Right cardiac atrium (tissue), 5 donors: ENCODE measurements around the gene COL5A1. TPM values are rescaled to one million over a fixed set of nuclear protein-coding genes. Genes with fewer than 3 reads are reported as not detected.

Source experiments
- ATAC-seq, 2 donors: fragments of 200-7000 bp; cut with Tn5 transposase; one replicate each; pipeline versions ENCODE4 v1.8.0 to v1.9.1; 2020; ENCODE audit warnings: moderate library complexity in 2 of 2, mild to moderate bottlenecking in 1 of 2
- DNase-seq, 3 donors: peaks; one replicate each; pipeline ENCODE4 v3.0.0-alpha.2; 2020
- H3K27ac ChIP-seq: one replicate; pipeline ENCODE4 v1.5.1; 2013; ENCODE audit warnings: mild to moderate bottlenecking, low read length, control low read depth, moderate library complexity
- H3K27me3 ChIP-seq: one replicate; pipeline ENCODE4 v1.6.1; 2013; ENCODE audit not compliant: control insufficient read depth, insufficient read depth
- H3K4me1 ChIP-seq: one replicate; pipeline ENCODE4 v1.6.1; 2013; ENCODE audit warnings: low read length; ENCODE audit not compliant: control insufficient read depth, insufficient read depth
- H3K4me3 ChIP-seq: one replicate; pipeline ENCODE4 v1.5.1; 2013; ENCODE audit warnings: low read length, control low read depth
- H3K9me3 ChIP-seq: one replicate; pipeline ENCODE4 v1.6.1; 2013; ENCODE audit warnings: low read length; ENCODE audit not compliant: control insufficient read depth
- WGBS: extraction: QIAGEN DNeasy Blood & Tissue Kit; methylation state at CpG from one replicate; pipeline ENCODE4 v1.1.7; 2013; 5-methylcytosine and 5-hydroxymethylcytosine counted together
- intact Hi-C, 4 donors: fragments of 100-400 bp; cut with DNase I; formaldehyde crosslinking; loops; one replicate each; pipeline versions ENCODE4 v1.11.0 to v1.14.0; 2022 to 2023
- polyA plus RNA-seq: library from polyadenylated mRNA; stranded (reverse); fragments of 200-250 nt; gene quantifications from one replicate; pipeline ENCODE4 v1.2.3, GENCODE V29; 2013
- total RNA-seq, 4 donors: library from RNA; stranded (reverse); fragmentation: NEBNext Ultra II Directional; extraction: Animal tissue kit (Norgen Biotek cat#: 25700); gene quantifications; one replicate each; pipeline ENCODE4 v1.2.1, GENCODE V29; 2021
- donor health status: healthy with polysubstance abuse.
- donor health status: DM: no; HTN: yes; CAD: no.
- donor health status: DM: no; HTN: no; CAD: no.
- donor health status: DM: no; HTN: yes; CAD: no; lungs with severe emphysema.
- donor health status: DM: yes; HTN: yes; CAD: no.

The COL5A1 gene
- total and polyA plus RNA-seq, 5 donors, result 15.4 to 35.8 (median 22.7) TPM

DNA sequence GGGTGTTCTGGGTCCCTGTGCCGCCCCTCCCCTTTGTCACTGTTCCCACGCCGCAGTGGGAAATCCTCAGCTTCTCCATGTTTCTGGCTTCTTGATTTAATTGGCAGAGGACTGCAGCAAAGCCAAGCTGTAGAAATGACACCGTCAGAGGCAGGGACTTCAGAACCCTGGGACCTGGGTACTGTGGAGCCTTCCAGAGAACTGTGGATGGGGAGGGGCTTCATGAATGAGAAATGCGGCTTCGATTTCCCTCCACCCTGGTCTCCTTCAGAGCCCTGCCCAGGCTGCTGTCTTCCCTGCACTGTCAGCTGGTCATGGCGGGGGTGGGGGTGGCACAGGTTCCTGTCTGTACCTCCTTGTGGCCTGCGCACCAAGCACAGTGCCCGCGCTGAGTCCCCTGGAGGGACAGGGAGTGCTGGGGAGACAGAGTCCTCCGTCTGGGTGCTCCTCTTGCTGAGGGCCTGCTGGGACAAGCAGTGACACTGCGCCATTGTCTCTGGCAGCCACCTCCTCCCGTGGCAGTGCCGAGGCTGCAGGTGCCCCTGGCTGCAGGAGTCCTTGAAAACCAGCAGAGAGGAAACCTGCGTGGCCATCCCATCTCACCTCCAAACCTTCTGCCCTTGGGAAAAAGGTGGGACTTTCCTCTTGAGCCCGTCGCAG lies 47.2 kb downstream of the COL5A1 start:
- intact Hi-C loops, result no loop called here
- Histone ChIP-seq H3K27ac (no peak overlapping the region), H3K9me3 (no peaks in the 10 kb centered on the region), H3K4me1 (no peaks in the 10 kb centered on the region), H3K27me3 (no peaks in the 10 kb centered on the region), H3K4me3 (no peak overlapping the region)
- WGBS, result 81% methylated on average over 17 of the region's 17 CpGs
- ATAC-seq (no peak), DNase-seq (peak in 2 of 3 donors; percentile 13 to 27)

DNA sequence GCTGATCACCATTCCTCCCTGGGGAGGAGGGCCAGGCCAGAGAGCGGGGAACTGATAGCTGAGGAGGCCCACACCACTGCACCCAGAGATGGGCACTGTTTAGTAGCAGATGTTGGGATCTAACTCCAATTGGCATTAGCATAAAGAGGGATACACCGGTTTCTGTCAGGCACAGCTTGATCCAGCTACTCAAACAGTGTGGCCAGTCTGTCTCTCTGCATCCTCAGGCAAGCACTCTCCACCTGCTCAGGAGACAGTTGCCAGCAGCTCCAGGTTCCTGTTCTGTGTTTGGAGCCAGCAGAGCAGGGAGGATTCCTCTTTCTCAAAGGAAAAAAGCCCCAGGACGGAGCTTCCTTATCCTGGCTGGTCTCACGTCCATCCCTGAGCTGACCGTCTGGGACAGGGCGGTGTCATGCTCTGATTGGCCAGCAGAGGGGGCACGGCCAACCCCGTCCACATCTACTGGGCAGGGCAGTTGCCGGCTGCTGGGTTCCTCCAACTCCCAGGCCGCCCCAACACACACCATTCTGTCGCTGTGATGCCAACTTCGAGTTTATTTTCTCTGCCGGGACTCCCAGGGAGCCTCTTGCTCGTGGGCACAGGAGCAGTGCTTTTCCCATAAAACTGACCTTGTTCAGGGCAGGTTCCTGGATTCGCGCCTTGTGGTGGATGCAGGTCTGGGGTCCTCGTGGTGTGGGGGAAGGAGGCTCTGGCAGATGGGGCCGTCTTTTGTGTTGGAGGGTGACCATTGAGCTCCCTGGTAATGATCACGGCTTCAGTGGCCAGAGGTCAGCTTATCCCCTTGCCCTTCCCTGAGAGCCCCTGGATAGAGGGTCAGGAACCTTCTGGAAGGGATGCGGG lies 47.9 kb downstream of the COL5A1 start:
- Histone ChIP-seq H3K4me3 (no peak overlapping the region), H3K9me3 (no peaks in the 10 kb centered on the region), H3K27me3 (no peaks in the 10 kb centered on the region), H3K27ac (no peak overlapping the region), H3K4me1 (no peaks in the 10 kb centered on the region)
- ATAC-seq (peak; percentile 73 to 85), DNase-seq (peak; percentile 75 to 92 (median 90))
- WGBS, result 39% methylated on average over 20 of the region's 20 CpGs
- intact Hi-C loops, result loop anchor here in 2 of 4 donors (10.0 kb wide), 3 partner anchors 55 to 725 kb away; no protein-coding TSS in a partner anchor

DNA sequence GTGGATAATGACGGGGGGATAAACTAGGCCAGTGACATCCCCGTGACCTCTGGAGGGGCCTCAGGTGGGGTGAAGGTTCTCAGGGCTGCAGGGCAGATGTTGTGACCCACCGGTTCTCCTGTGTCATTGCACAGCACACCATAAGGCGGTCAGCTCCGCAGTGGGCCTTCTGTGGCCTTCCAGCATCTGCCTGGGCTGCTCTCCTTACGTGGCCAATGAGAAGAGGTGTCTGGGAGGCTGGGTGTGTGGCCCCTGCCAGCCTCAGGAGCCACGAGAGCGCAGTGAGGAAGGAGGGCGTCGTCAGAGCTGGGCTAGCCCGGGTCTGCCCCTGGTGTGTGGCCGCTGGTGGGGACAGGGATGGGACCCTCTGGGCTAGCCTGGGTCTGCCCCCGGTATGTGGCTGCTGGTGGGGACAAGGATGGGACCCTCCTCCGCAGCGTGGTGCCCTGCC lies 48.7 kb downstream of the COL5A1 start:
- WGBS, result 69% methylated on average over 15 of the region's 15 CpGs
- no peak overlapping the region for H3K27ac ChIP-seq
- ATAC-seq (peak in 1 of 2 donors; percentile 3), DNase-seq (peak in 1 of 3 donors; percentile 50)
- no peaks in the 10 kb centered on the region for H3K4me1 ChIP-seq
- no peaks in the 10 kb centered on the region for H3K27me3 ChIP-seq
- no peaks in the 10 kb centered on the region for H3K9me3 ChIP-seq
- no peak overlapping the region for H3K4me3 ChIP-seq
- intact Hi-C loops, result loop anchor here in 2 of 4 donors (10.0 kb wide), 3 partner anchors 54 to 724 kb away; no protein-coding TSS in a partner anchor

DNA sequence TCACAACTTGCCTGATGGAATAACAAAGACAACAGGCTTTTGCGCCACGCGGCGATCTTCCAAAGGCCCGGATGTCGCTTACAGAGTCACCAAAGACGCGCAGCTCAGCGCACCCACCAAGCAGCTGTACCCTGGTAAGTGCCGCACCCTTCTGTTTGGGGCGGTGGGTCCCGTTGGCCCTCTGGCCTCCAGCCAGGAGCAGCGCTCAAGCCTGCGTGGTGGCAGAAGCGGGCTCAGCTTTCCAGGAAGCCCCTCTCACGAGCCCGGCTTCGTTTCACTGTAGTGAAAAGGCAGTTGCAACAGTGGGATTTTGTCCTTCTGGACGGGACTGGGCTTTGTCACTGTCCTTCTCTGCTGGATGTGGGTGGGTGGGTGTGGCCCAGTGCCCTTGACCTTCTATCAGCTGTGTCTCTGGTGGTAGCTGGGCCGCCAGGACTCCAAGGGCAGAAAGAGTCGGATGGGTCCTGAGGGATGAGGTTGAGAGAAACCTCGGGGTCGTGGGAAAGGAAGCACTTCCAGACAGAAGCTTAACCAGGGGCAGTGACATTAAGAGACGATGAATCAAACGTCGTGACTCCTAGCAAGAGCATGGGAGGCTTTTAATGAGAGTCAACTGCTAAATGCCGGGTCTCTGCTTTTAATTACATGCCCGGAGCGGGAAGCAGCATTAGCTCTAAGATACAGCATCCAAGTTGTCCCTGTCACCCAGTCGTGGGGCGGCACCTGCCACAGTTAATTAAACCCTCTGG lies 49.5 kb downstream of the COL5A1 start:
- Histone ChIP-seq H3K9me3 (no peaks in the 10 kb centered on the region), H3K27me3 (no peaks in the 10 kb centered on the region), H3K4me3 (no peak overlapping the region), H3K4me1 (no peaks in the 10 kb centered on the region), H3K27ac (no peak overlapping the region)
- intact Hi-C loops, result loop anchor here in 2 of 4 donors (10.0 kb wide), 3 partner anchors 54 to 724 kb away; no protein-coding TSS in a partner anchor
- WGBS, result 63% methylated on average over 31 of the region's 31 CpGs
- ATAC-seq (no peak), DNase-seq (peak; percentile 29 to 65 (median 61))

DNA sequence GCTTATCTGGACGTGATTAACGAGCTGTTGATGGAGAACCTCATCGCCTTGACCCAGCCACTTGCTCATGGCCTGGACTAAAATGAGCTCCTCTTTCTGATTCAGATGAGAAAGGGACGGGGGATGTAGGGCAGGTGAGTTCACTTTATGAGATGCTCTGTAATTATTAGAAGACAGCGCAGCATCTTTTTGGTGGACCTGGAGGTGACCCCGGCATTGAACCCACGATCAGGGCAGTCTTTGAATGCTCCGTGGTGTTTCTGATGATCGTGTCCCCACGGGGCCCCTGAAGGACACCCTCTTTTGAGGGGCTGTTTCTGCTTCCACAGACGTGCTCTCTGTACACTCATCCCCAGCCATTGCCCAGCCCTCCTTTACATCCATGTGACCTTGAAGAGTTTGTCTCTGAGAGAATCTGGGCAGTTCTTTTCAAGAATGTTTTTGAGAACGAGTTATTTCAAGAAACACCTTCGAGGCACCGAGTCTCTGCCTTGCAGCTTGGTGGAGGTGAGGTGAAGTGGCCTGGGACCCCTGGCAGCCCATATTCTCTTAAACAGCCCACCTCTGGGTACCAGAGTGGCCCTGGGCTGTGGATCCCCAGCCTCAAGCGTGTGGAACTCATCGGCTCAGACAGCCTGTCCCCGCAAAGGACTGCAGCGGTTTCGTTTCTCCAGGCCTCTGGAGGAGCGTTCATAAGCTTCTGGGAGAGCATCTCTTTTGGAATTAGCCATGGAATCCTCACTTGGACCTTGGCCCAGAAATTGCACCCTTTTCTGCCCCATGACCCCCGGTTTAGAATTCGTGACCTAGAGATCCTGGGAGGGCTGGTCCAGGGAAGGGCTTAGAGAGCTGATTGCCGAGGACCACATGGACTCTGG lies 50.3 kb downstream of the COL5A1 start:
- peak; percentile 7 to 54 (median 31) for DNase-seq
- WGBS, result 69% methylated on average over 23 of the region's 23 CpGs
- intact Hi-C loops, result loop anchor here in 2 of 4 donors (10.0 kb wide), 3 partner anchors 53 to 723 kb away; no protein-coding TSS in a partner anchor

DNA sequence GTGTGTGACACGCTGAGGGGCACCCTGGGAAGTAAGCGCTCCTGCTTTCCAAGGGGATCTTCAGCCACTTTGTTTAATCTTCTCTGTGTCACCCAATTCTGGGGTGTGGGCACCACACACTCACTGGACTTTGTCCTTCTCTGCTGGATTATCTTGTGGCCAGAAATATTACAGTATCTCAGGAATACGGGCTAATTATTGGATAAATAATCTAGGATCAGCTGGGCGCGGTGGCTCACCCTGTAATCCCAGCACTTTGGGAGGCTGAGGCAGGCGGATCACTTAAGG lies 50.9 kb downstream of the COL5A1 start:
- no peak for ATAC-seq
- peak in 1 of 3 donors; percentile 5 for DNase-seq
- intact Hi-C loops, result loop anchor here in 2 of 4 donors (10.0 kb wide), 3 partner anchors 52 to 722 kb away; no protein-coding TSS in a partner anchor
- no peak overlapping the region for H3K27ac ChIP-seq
- no peaks in the 10 kb centered on the region for H3K4me1 ChIP-seq
- WGBS, result 87% methylated on average over 6 of the region's 6 CpGs
- no peaks in the 10 kb centered on the region for H3K27me3 ChIP-seq
- no peaks in the 10 kb centered on the region for H3K9me3 ChIP-seq
- no peak overlapping the region for H3K4me3 ChIP-seq

More for the DNA sequence above, 50.3 kb downstream of the COL5A1 start:
- Histone ChIP-seq H3K9me3 (no peaks in the 10 kb centered on the region), H3K4me3 (no peak overlapping the region), H3K4me1 (no peaks in the 10 kb centered on the region), H3K27me3 (no peaks in the 10 kb centered on the region), H3K27ac (no peak overlapping the region)
- ATAC-seq, result no peak

DNA sequence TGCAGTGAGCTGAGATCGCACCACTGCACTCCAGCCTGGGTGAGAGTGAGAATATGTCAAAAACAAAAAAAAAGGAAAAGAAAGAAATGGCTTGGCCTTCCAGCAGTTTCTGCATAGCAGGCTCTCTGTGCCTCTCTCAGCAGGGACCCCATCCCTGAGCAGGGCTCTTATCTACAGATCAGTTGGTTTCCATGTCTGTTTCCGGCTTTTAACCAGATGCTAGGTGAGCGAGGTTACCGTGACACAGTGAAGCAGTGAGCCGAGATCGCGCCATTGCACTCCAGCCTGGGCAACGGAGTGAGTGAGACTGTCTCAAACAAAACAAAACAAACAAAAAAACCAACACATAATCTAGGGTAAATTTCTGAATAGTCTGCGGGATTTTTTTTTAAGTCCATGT lies 51.4 kb downstream of the COL5A1 start:
- intact Hi-C loops, result loop anchor here in 2 of 4 donors (10.0 kb wide), 3 partner anchors 52 to 722 kb away; no protein-coding TSS in a partner anchor
- 76% methylated on average over 9 of the region's 9 CpGs for WGBS
- ATAC-seq, result no peak
- H3K9me3 ChIP-seq, result no peaks in the 10 kb centered on the region
- peak in 2 of 3 donors; percentile 4 to 27 for DNase-seq
- no peaks in the 10 kb centered on the region for H3K27me3 ChIP-seq
- no peaks in the 10 kb centered on the region for H3K4me1 ChIP-seq
- H3K4me3 ChIP-seq, result no peak overlapping the region
- no peak overlapping the region for H3K27ac ChIP-seq

DNA sequence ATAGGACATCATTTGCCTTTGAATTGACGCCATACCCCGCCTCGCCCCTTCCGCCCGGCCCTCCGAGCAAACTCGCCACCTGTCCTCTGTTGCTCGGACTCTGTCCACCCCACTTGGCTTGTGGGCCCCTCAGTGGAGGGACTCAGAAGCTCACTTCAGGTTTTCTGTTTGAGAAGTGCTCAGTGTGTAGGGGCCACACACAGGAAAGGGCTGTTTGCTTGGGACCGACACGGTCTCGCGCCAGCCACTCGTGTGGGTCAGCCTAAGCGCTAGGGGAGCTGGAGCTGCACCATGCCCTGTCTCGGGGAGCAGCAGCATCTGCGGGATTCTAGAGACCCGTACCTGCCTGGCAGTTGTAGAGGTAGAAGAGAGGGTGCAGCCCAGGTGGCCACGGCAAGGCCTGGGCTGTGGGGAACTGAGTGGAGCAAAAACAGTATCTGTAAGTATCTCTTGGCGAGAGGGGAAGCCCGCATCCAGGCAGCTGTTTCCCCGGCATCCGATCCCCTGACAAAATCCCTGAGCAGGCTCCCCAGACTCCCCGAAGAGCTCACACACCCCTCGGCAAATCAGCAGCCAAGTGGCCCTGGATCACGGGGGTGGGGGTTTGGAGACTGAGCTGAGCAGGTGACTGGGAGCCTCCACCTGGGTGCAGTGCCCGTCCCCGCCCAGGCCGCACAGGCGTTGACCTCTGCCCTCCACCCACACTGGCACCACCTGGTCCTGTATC lies 52.2 kb downstream of the COL5A1 start:
- Histone ChIP-seq H3K4me3 (no peak overlapping the region), H3K27me3 (no peaks in the 10 kb centered on the region), H3K4me1 (no peaks in the 10 kb centered on the region), H3K9me3 (no peaks in the 10 kb centered on the region), H3K27ac (no peak overlapping the region)
- 79% methylated on average over 29 of the region's 29 CpGs for WGBS
- intact Hi-C loops, result loop anchor here in 2 of 4 donors (10.0 kb wide), 3 partner anchors 51 to 721 kb away; no protein-coding TSS in a partner anchor
- ATAC-seq (no peak), DNase-seq (peak; percentile 17 to 58 (median 47))

DNA sequence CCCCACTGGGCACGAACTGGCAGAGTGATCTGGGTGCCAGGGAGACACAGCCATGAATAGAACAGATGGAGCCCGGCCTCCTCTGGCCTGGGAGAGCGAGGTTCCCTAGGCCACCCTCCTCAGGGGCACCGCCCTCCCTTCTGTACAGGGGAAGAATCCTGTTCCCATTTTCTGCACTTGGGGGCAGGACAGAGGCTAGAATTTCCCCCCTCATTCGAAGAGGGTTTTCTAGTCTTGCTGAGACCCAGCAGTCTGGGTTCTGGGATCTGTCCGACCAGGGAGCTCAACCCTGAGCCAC lies 52.7 kb downstream of the COL5A1 start:
- H3K27me3 ChIP-seq, result no peaks in the 10 kb centered on the region
- no peak for ATAC-seq
- H3K9me3 ChIP-seq, result no peaks in the 10 kb centered on the region
- WGBS, result 88% methylated on average over 6 of the region's 6 CpGs
- no peaks in the 10 kb centered on the region for H3K4me1 ChIP-seq
- no peak overlapping the region for H3K4me3 ChIP-seq
- no peak for DNase-seq
- intact Hi-C loops, result loop anchor here in 2 of 4 donors (10.0 kb wide), 3 partner anchors 50 to 720 kb away; no protein-coding TSS in a partner anchor
- H3K27ac ChIP-seq, result no peak overlapping the region
